ENCODE measurements around the gene NR1D1. TPM values are rescaled to one million over a fixed set of nuclear protein-coding genes. Genes with fewer than 3 reads are reported as not detected.
A peak's percentile ranks its signal among the peaks of the same experiment; 100 is the strongest.

The NR1D1 gene
- total RNA-seq, 4 donors from 2014 or later = 2.0 to 92.1 (median 4.7) TPM

GRCh38 chr17:40091691-40092397 is 8.5 kb downstream of the NR1D1 start:
- no peak overlapping the region for H3K4me3 ChIP-seq
- no peak for TF ChIP-seq CTCF (IDR thresholded peaks at IDR 0.05)
- no peak for TF ChIP-seq POLR2A (IDR thresholded peaks at IDR 0.05)
- H3K27me3 ChIP-seq = no peaks in the 10 kb centered on the region
- H3K36me3 ChIP-seq = no peaks in the 10 kb centered on the region
- intact Hi-C loops (cut with DNase I; ENCODE audit: low total_unique reads) = no loop called here
- peak overlapping the region; percentile 90 to 99 for H3K27ac ChIP-seq
- peaks cover 29 to 41% of the 10 kb centered on the region in 2 donors for H3K4me1 ChIP-seq
- H3K9me3 ChIP-seq = no peaks in the 10 kb centered on the region
- DNase-seq = peak; percentile 57 to 58

- H3K4me3 ChIP-seq = no peak overlapping the region
- TF ChIP-seq CTCF (IDR thresholded peaks at IDR 0.05) = no peak
- TF ChIP-seq POLR2A (IDR thresholded peaks at IDR 0.05) = no peak
- peaks cover 16 to 27% of the 10 kb centered on the region in 2 donors for H3K4me1 ChIP-seq
- peak; percentile 69 to 72 for DNase-seq
- H3K27me3 ChIP-seq = no peaks in the 10 kb centered on the region
- intact Hi-C loops (cut with DNase I; ENCODE audit: low total_unique reads) = no loop called here
- H3K27ac ChIP-seq = peak overlapping the region; percentile 90 to 99
- H3K9me3 ChIP-seq = no peaks in the 10 kb centered on the region
- H3K36me3 ChIP-seq = no peaks in the 10 kb centered on the region
Measured at GRCh38 chr17:40090237-40091119, 9.9 kb downstream of the NR1D1 start.

GRCh38 chr17:40089077-40089895 is 11.1 kb downstream of the NR1D1 start:
- Histone ChIP-seq H3K27me3 (no peaks in the 10 kb centered on the region), H3K9me3 (no peaks in the 10 kb centered on the region), H3K4me3 (no peak overlapping the region), H3K27ac (peak overlapping the region; percentile 90 to 99), H3K36me3 (no peaks in the 10 kb centered on the region), H3K4me1 (peaks cover 14 to 24% of the 10 kb centered on the region in 2 donors)
- no peak for TF ChIP-seq POLR2A (IDR thresholded peaks at IDR 0.05)
- TF ChIP-seq CTCF (IDR thresholded peaks at IDR 0.05) = no peak
- peak in 1 of 2 donors; percentile 31 for DNase-seq
- intact Hi-C loops (cut with DNase I; ENCODE audit: low total_unique reads) = no loop called here

- Histone ChIP-seq H3K27ac (peak overlapping the region; percentile 90 to 99), H3K27me3 (no peaks in the 10 kb centered on the region), H3K9me3 (no peaks in the 10 kb centered on the region), H3K4me1 (peaks cover 10 to 12% of the 10 kb centered on the region in 2 donors), H3K4me3 (no peak overlapping the region), H3K36me3 (no peaks in the 10 kb centered on the region)
- DNase-seq = no peak
- intact Hi-C loops (cut with DNase I; ENCODE audit: low total_unique reads) = no loop called here
- TF ChIP-seq CTCF (IDR thresholded peaks at IDR 0.05) = no peak
- TF ChIP-seq POLR2A (IDR thresholded peaks at IDR 0.05) = no peak
Measured at GRCh38 chr17:40087903-40088718, 12.3 kb downstream of the NR1D1 start.
